GM10266 (cell line): ENCODE data around the gene IQSEC2.

Experiments used
- DNase-seq: peaks from one replicate; pipeline ENCODE4 v3.0.0; 2012; ENCODE audit errors: extremely low spot score
- CTCF ChIP-seq: IDR thresholded peaks from 2 replicates; pipeline ENCODE4 v1.5.1; 2012; ENCODE audit warnings: mild to moderate bottlenecking, low read depth; ENCODE audit not compliant: control insufficient read depth, insufficient read depth; ENCODE audit errors: missing control alignments

IQSEC2 gene

DNA sequence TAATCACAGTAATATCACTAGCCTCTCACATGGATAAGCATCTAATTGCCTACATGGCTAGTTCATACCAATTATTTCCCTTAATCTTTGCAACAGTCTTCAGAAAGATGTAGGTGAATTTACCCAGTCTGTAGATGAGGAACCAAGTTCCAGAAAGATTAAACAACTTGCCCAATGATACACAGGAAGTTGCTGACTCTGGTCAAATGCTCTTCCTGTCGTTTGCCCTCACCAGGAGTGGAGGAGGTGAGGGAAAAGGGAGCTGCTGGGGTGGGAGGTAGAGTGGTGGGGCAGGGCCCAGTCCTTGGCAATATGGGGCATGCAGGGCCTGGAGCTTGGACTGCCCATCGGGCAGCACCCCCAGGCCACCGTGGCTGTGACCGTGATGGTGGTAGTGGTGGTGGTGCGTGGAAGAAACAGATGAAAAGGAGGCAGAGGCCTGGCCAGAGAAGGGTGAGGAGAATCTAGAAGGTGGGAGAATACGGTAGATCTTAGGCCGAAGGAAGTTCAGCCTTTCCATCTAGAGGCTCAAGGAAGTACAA, 54.1 kb downstream of the IQSEC2 start:
- no peak for TF ChIP-seq CTCF
- no peak for DNase-seq

- TF ChIP-seq CTCF: no peak
- DNase-seq: peak; percentile 87
Observed at GRCh38 chrX:53224860-53225797, 56.3 kb downstream of the IQSEC2 start, which contains the start of gene KDM5C. Gene KDM5C (minus strand): TSS chrX:53225207. CDS start chrX:53224889, 318 bp downstream.

GRCh38 chrX:53223955-53224859, 57.2 kb downstream of the IQSEC2 start:
- DNase-seq: no peak
- TF ChIP-seq CTCF: no peak

DNA sequence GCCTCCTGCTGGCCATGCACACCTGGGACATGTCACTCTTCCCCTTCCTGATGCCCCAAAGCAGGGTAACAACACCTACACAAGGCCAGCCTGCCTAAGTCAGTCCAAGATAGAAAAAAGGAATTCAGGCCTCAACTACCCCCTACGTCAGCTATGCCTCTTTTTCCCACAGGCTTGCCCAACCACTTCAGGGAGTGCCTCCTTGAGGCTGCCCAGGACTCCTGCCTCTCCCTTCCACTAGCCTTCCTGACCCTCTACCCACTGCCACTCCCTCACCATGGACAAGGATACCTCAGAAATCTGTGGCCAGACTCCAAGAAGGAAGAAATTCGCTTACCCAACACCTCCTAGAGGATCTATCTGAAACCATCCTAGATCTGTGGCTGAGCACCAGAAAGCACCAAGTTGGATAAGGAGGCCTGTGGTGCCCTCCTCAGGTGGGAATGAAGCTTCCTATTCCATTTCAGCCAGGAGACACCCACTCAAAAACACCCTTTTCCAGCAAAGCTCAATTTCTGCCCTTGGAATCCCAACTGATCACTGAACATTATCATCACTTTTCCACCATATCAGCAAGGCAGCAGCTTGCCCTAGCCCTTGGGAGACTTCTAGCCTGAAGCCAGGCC, 58.2 kb downstream of the IQSEC2 start:
- DNase-seq: no peak
- no peak for TF ChIP-seq CTCF
